A549 (cell line): ENCODE results near the gene TTC7B.

Source experiments
- CEBPB ChIP-seq, 2 experiments: fragments of >200 bp in 1 of 2; sonication (Bioruptor Twin) in 1 of 2; formaldehyde crosslinking in 1 of 2; IDR thresholded peaks; 2 replicates each; pipeline ENCODE4 v1.6.1; 2012 to 2016
- CTCF ChIP-seq: fragments of >200 bp; sonication (Bioruptor Twin); formaldehyde crosslinking; IDR thresholded peaks from 3 replicates; pipeline ENCODE4 v1.5.1; 2016
- EP300 ChIP-seq, 2 experiments: fragments of >200 bp; sonication (Bioruptor Twin); formaldehyde crosslinking; IDR thresholded peaks; 2 replicates in 1 of 2; 3 replicates in 1 of 2; pipeline ENCODE4 v1.6.1; 2016 to 2017
- FOSB ChIP-seq: fragments of 250-450 bp; sonication (Bioruptor Pico); IDR thresholded peaks from 2 replicates; pipeline ENCODE4 v1.5.0; 2020; ENCODE audit warnings: mild to moderate bottlenecking, moderate library complexity
- JUN ChIP-seq, 2 experiments: fragments of >200 bp; sonication (Bioruptor Twin); formaldehyde crosslinking; IDR thresholded peaks; 2 replicates in 1 of 2; 3 replicates in 1 of 2; pipeline ENCODE4 v1.6.1; 2016 to 2017
- JUNB ChIP-seq: fragments of >200 bp; sonication (Bioruptor Twin); formaldehyde crosslinking; IDR thresholded peaks from 2 replicates; pipeline ENCODE4 v1.6.1; 2016
- MAX ChIP-seq: IDR thresholded peaks from 2 replicates; pipeline ENCODE4 v1.6.1; 2012
- MAZ ChIP-seq: fragments of 150-350 bp; IDR thresholded peaks from 2 replicates; pipeline ENCODE4 v1.6.1; 2014; ENCODE audit warnings: antibody characterized with exemption, low read depth, low read length, borderline replicate concordance
- POLR2A ChIP-seq: IDR thresholded peaks from 2 replicates; pipeline ENCODE4 v1.6.1; 2012; ENCODE audit warnings: mild to moderate bottlenecking, low read length
- POLR2AphosphoS2 ChIP-seq: conservative IDR thresholded peaks from 2 replicates; pipeline ENCODE4 v1.6.1; 2012; ENCODE audit warnings: low read length, improper control_type of control experiment, inconsistent platforms
- REST ChIP-seq: fragments of 200-600 bp; sonication (generic); IDR thresholded peaks from 2 replicates; pipeline ENCODE4 v1.6.1; 2016; ENCODE audit warnings: antibody characterized with exemption, mild to moderate bottlenecking, moderate library complexity
- USF2 ChIP-seq: fragments of 450-650 bp; IDR thresholded peaks from 2 replicates; pipeline ENCODE4 v1.6.1; 2014; ENCODE audit warnings: antibody characterized with exemption

DNA sequence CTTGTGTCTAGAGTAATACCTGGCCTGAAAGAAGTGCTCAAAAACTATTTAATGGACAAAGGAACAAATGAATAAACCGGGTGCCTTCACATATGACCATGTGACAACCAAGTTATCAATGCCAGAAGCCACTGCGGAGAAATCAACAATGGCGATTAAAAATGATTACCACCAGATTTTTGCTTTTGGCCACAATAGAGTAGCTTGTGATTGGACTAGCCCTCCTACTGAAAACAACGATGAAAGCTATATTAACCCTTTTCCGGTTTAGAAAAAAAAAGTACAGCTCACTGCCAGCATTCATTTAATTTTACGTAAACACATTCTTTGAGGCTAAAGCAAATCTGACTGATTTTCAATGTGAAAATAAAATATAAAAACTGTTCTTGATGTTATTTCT lies 41.6 kb upstream of the TTC7B start:
- TF ChIP-seq REST (no peak), POLR2A (no peak), CTCF (no peak), JUNB (no peak), MAX (no peak), EP300 (IDR thresholded peaks at IDR 0.05) (no peak), JUN (IDR thresholded peaks at IDR 0.05) (no peak), CEBPB (IDR thresholded peaks at IDR 0.05) (no peak), FOSB (CRISPR knock-in tag) (no peak), POLR2AphosphoS2 (no peak), MAZ (no peak), USF2 (no peak)
